ENCODE measurements around the gene GP9.

GP9 gene

DNA sequence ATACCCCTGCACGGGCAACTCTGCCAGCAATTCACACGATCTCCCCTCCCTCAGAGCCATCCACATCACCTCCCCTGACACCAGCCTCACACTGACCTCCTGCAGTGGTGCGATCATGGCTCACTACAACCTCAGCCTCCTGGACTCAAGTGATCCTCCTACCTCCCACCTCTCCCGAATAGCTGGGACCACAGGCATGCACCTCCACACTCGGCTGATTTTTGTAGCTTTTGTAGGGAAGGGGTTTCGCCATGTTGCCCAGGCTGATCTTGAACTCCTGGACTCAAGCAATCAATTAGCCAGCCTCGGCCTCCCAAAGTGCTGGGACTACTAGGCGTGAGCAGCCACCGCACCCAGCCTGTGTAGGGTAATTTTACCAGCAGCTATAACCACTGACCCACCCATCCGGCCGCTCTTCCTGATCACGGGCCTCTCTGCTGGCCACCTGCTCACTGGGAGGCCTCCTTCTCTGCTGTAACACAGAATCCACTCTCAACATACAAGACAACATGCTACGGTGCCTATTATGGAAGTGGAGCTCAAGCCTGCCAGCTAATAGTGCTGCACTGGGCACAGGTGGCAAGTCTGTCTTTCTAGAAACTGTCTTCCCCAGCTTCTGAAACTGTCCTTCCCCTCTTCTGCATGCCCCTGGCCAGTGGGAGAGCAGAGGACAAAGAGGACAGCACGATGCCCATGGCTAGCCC, 4.6 kb downstream of the GP9 start:
- TF ChIP-seq POLR2AphosphoS5 (IDR thresholded peaks at IDR 0.05; ENCODE audit: low read depth, low read length) (no peak), REST (IDR thresholded peaks at IDR 0.05; ENCODE audit: insufficient read depth in 1 of 2, low read depth in 2 of 2, low read length in 2 of 2) (no peak), FOXP2 (optimal IDR thresholded peaks at IDR 0.05; ENCODE audit: borderline replicate concordance, extremely low read depth, extremely low read length, insufficient read depth) (no peak), SIN3A (IDR thresholded peaks at IDR 0.05; ENCODE audit: borderline replicate concordance, insufficient read depth, low read length) (no peak), TAF1 (IDR thresholded peaks at IDR 0.05; ENCODE audit: borderline replicate concordance, insufficient read depth, low read length) (no peak)

- TF ChIP-seq SIN3A (IDR thresholded peaks at IDR 0.05; ENCODE audit: borderline replicate concordance, insufficient read depth, low read length) (no peak), POLR2AphosphoS5 (IDR thresholded peaks at IDR 0.05; ENCODE audit: low read depth, low read length) (no peak), FOXP2 (optimal IDR thresholded peaks at IDR 0.05; ENCODE audit: borderline replicate concordance, extremely low read depth, extremely low read length, insufficient read depth) (no peak), REST (IDR thresholded peaks at IDR 0.05; ENCODE audit: insufficient read depth in 1 of 2, low read depth in 2 of 2, low read length in 2 of 2) (no peak), TAF1 (IDR thresholded peaks at IDR 0.05; ENCODE audit: borderline replicate concordance, insufficient read depth, low read length) (no peak)
These were observed 5.1 kb downstream of the GP9 start for GRCh38 chr3:129065720-129066073.

GRCh38 chr3:129068291-129068886, 7.8 kb downstream of the GP9 start:
- TF ChIP-seq REST (IDR thresholded peaks at IDR 0.05; ENCODE audit: insufficient read depth in 1 of 2, low read depth in 2 of 2, low read length in 2 of 2) = no peak
- no peak for TF ChIP-seq POLR2AphosphoS5 (IDR thresholded peaks at IDR 0.05; ENCODE audit: low read depth, low read length)
- TF ChIP-seq FOXP2 (optimal IDR thresholded peaks at IDR 0.05; ENCODE audit: borderline replicate concordance, extremely low read depth, extremely low read length, insufficient read depth) = no peak
- no peak for TF ChIP-seq TAF1 (IDR thresholded peaks at IDR 0.05; ENCODE audit: borderline replicate concordance, insufficient read depth, low read length)
- TF ChIP-seq SIN3A (IDR thresholded peaks at IDR 0.05; ENCODE audit: borderline replicate concordance, insufficient read depth, low read length) = no peak

- no peak for TF ChIP-seq REST (IDR thresholded peaks at IDR 0.05; ENCODE audit: insufficient read depth in 1 of 2, low read depth in 2 of 2, low read length in 2 of 2)
- TF ChIP-seq POLR2AphosphoS5 (IDR thresholded peaks at IDR 0.05; ENCODE audit: low read depth, low read length) = no peak
- no peak for TF ChIP-seq SIN3A (IDR thresholded peaks at IDR 0.05; ENCODE audit: borderline replicate concordance, insufficient read depth, low read length)
- TF ChIP-seq TAF1 (IDR thresholded peaks at IDR 0.05; ENCODE audit: borderline replicate concordance, insufficient read depth, low read length) = no peak
- TF ChIP-seq FOXP2 (optimal IDR thresholded peaks at IDR 0.05; ENCODE audit: borderline replicate concordance, extremely low read depth, extremely low read length, insufficient read depth) = no peak
These were observed 9.7 kb downstream of the GP9 start for GRCh38 chr3:129070086-129070885.

All from PFSK-1 (cell line).